Measurements from ENCODE around the gene MITD1. TPM values are rescaled to one million over a fixed set of nuclear protein-coding genes. Genes with fewer than 3 reads are reported as not detected.
"Not testable (repeated sequence)": the region's sequence is repeated elsewhere in the genome, so short reads cannot be mapped to it uniquely, and the experiment has no call there.

MITD1 gene
- polyA plus RNA-seq (2012; ENCODE audit: low read depth, missing spikeins): 40.6 TPM

- peak; percentile 65 for DNase-seq (ENCODE audit: insufficient read length, low spot score)
- peak; percentile 90 for FAIRE-seq
- TF ChIP-seq TAF1 (IDR thresholded peaks at IDR 0.05; ENCODE audit: low read depth, low read length): peak; percentile 98
- TF ChIP-seq POLR2AphosphoS5 (IDR thresholded peaks at IDR 0.05; ENCODE audit: low read depth, low read length): peak; percentile 90
- 0 out of 2 replicates have a peak, but pooled peaks have one; percentile 18 for TF ChIP-seq SPI1 (IDR thresholded peaks at IDR 0.05; ENCODE audit: low read depth, low read length)
- TF ChIP-seq PAX5 (IDR thresholded peaks at IDR 0.05; ENCODE audit: insufficient read depth, low read length, severe bottlenecking): no peak
- TF ChIP-seq POLR2A (IDR thresholded peaks at IDR 0.05; ENCODE audit: low read depth, low read length): peak; percentile 87
- peak; percentile 81; the same call in 1 of the 2 replicates for TF ChIP-seq POU2F2 (IDR thresholded peaks at IDR 0.05; ENCODE audit: low read depth, low read length)
Measured at GRCh38 chr2:99180755-99181623, at the start of gene MITD1, which contains the start of gene MRPL30. Gene MITD1 (minus strand): TSS chr2:99181058. CDS start chr2:99180981, 77 bp downstream. Gene MRPL30 (plus strand): TSS chr2:99181184. CDS start chr2:99186204, 5,020 bp downstream.

DNA sequence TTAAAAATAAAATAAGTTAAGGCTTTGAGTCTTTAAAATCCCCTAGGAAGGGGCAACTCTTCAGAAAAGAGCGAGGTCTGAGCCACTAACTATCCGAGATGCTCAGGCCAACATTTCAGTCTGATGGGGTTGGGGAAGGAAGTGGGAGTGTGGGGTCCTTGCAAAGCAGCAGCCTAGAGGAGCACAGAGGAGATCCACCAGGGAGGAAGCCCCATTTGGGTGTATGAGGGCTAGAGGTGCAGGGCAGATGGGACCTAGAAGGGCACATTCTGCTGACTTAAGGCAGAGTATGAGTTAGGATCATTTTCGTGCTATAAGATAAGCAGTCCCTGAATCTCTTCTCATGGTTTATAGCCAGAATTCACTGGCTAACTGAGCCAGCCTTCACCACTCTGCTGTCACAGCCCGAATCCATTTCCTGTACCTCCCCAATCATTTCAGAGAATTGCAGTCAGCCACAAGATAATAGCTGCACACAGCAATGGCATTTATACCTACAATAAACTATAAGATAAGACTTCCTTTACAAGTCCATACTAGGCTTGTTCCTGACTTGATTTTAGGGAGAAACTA, 37.2 kb upstream of the MITD1 start:
- TF ChIP-seq POU2F2 (IDR thresholded peaks at IDR 0.05; ENCODE audit: low read depth, low read length): no peak
- no peak for TF ChIP-seq TAF1 (IDR thresholded peaks at IDR 0.05; ENCODE audit: low read depth, low read length)
- no peak for TF ChIP-seq POLR2A (IDR thresholded peaks at IDR 0.05; ENCODE audit: low read depth, low read length)
- no peak for TF ChIP-seq PAX5 (IDR thresholded peaks at IDR 0.05; ENCODE audit: insufficient read depth, low read length, severe bottlenecking)
- no peak for TF ChIP-seq POLR2AphosphoS5 (IDR thresholded peaks at IDR 0.05; ENCODE audit: low read depth, low read length)
- no peak for TF ChIP-seq SPI1 (IDR thresholded peaks at IDR 0.05; ENCODE audit: low read depth, low read length)
- FAIRE-seq (no peak), DNase-seq (ENCODE audit: insufficient read length, low spot score) (no peak)

- no peak for FAIRE-seq
Measured at GRCh38 chr2:99216096-99216495, 35.2 kb upstream of the MITD1 start.

DNA sequence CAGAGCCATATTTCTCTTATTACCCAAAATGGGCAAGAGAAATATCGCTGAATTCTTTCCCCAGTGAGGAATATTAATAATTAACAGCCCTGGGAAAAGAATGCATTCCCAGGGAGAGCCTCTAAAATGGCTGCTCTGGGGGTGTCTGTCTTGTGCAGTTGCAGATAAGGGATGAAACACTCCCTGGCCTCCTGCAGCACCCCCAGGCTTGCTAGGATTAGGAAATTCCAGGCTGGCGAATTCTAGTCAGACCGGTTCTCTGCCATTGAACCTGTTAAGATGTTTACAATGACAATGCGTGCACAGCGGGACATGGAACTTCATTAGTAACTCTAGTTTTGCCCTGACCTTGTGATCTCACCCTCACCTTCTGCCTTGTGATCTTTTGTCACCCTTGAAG, 24.6 kb upstream of the MITD1 start:
- TF ChIP-seq POU2F2 (IDR thresholded peaks at IDR 0.05; ENCODE audit: low read depth, low read length): no peak
- TF ChIP-seq PAX5 (IDR thresholded peaks at IDR 0.05; ENCODE audit: insufficient read depth, low read length, severe bottlenecking): no peak
- no peak for TF ChIP-seq POLR2A (IDR thresholded peaks at IDR 0.05; ENCODE audit: low read depth, low read length)
- DNase-seq (ENCODE audit: insufficient read length, low spot score) (no peak), FAIRE-seq (no peak)

More at GRCh38 chr2:99216096-99216495, 35.2 kb upstream of the MITD1 start:
- no peak for DNase-seq (ENCODE audit: insufficient read length, low spot score)
- TF ChIP-seq PAX5 (IDR thresholded peaks at IDR 0.05; ENCODE audit: insufficient read depth, low read length, severe bottlenecking) (no peak), TAF1 (IDR thresholded peaks at IDR 0.05; ENCODE audit: low read depth, low read length) (no peak), POLR2AphosphoS5 (IDR thresholded peaks at IDR 0.05; ENCODE audit: low read depth, low read length) (no peak), POLR2A (IDR thresholded peaks at IDR 0.05; ENCODE audit: low read depth, low read length) (no peak), POU2F2 (IDR thresholded peaks at IDR 0.05; ENCODE audit: low read depth, low read length) (no peak), SPI1 (IDR thresholded peaks at IDR 0.05; ENCODE audit: low read depth, low read length) (no peak)

GRCh38 chr2:99201959-99202678, 21.3 kb upstream of the MITD1 start:
- FAIRE-seq (no peak), DNase-seq (ENCODE audit: insufficient read length, low spot score) (no peak)
- TF ChIP-seq POLR2AphosphoS5 (IDR thresholded peaks at IDR 0.05; ENCODE audit: low read depth, low read length) (no peak), TAF1 (IDR thresholded peaks at IDR 0.05; ENCODE audit: low read depth, low read length) (no peak)

DNA sequence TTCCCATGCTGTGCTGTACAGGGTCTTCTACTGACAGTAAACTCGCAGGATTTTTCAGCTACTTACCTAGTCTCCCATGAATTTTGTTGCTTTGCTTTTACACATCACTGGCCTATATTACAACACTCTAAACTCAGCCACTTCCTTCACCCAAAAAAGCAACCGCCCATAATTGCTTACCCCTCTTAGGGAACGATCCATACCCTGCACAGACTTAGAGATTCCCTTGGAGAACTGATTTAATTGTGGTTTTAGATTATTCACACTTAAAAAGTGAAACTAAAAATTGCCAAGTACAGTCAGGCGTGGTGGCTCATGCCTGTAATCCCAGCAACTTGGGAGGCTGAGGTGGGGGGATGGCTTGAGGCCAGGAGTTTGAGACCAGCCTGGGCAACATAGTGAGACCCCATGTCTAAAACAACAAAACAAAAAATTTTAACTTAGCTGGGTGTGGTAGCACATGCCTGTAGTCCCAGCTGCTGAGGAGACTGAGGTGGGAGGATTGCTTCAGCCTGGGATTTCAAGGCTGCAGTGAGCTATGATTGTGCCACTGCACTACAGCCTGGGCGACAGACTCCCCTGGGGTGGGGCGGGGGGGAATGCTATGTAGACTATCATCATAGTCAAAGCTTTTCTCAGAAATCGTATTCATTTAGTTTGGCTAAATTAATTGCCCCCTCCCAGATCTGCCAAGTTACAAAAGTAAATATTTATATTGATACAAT, 19.4 kb upstream of the MITD1 start:
- no peak for DNase-seq (ENCODE audit: insufficient read length, low spot score)
- FAIRE-seq: no peak

DNA sequence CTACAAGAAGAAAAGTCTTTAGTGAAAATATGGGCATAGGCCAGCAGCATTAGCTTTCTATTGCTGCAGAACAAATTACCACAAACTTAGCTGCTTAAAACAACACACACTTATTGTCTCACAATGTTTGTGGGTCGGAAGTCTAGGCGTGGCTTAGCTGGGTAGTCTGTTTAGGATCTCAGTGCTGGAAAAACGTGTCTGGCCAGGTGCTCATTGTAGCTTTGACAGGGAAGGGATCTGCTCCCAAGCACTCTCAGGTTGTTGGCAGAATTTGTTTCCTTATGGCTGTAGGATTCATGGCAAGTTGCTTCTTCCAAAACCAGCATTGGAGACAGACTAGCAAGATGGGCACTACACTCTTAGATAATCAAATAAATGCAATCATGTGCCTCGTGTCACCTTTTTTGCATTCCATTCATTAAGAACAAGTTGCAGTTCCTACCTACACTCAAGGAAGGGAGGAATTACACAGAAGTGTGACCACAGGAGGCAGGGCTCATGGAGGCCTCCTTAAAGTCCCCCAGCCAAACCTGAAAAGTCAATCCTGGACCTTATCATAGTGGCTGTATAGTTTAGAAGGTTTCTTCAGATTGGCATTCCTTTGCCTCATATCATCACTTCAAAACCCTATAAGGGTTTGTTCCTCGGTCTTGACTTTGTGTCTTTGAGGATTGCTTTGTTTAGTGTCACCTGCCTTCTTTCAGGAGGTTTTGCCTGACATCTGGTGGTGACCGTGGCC, 17.4 kb upstream of the MITD1 start:
- no peak for FAIRE-seq
- no peak for TF ChIP-seq TAF1 (IDR thresholded peaks at IDR 0.05; ENCODE audit: low read depth, low read length)
- no peak for TF ChIP-seq POLR2A (IDR thresholded peaks at IDR 0.05; ENCODE audit: low read depth, low read length)
- no peak for TF ChIP-seq SPI1 (IDR thresholded peaks at IDR 0.05; ENCODE audit: low read depth, low read length)
- TF ChIP-seq POLR2AphosphoS5 (IDR thresholded peaks at IDR 0.05; ENCODE audit: low read depth, low read length): no peak
- no peak for TF ChIP-seq PAX5 (IDR thresholded peaks at IDR 0.05; ENCODE audit: insufficient read depth, low read length, severe bottlenecking)
- no peak for TF ChIP-seq POU2F2 (IDR thresholded peaks at IDR 0.05; ENCODE audit: low read depth, low read length)
- no peak for DNase-seq (ENCODE audit: insufficient read length, low spot score)

More for the DNA sequence above, 19.4 kb upstream of the MITD1 start:
- TF ChIP-seq TAF1 (IDR thresholded peaks at IDR 0.05; ENCODE audit: low read depth, low read length) (no peak), SPI1 (IDR thresholded peaks at IDR 0.05; ENCODE audit: low read depth, low read length) (no peak), POLR2AphosphoS5 (IDR thresholded peaks at IDR 0.05; ENCODE audit: low read depth, low read length) (no peak), POLR2A (IDR thresholded peaks at IDR 0.05; ENCODE audit: low read depth, low read length) (no peak), PAX5 (IDR thresholded peaks at IDR 0.05; ENCODE audit: insufficient read depth, low read length, severe bottlenecking) (no peak), POU2F2 (IDR thresholded peaks at IDR 0.05; ENCODE audit: low read depth, low read length) (no peak)

GRCh38 chr2:99192364-99192763, 11.5 kb upstream of the MITD1 start:
- DNase-seq (ENCODE audit: insufficient read length, low spot score); FAIRE-seq: not testable (repeated sequence)

Data from GM12891 (cell line).